ENCODE measurements around the gene SMYD5.

Gene SMYD5

GRCh38 chr2:73208258-73208657 is 5.8 kb upstream of the SMYD5 start:
- no peak for DNase-seq (ENCODE audit: low read depth)

GRCh38 chr2:73210019-73210418 is 4.0 kb upstream of the SMYD5 start:
- no peak for DNase-seq (ENCODE audit: low read depth)

GRCh38 chr2:73210696-73211095 is 3.3 kb upstream of the SMYD5 start:
- DNase-seq (ENCODE audit: low read depth) = no peak

- DNase-seq (ENCODE audit: low read depth) = no peak
Observed at GRCh38 chr2:73212098-73212447, 2.0 kb upstream of the SMYD5 start.

GRCh38 chr2:73212448-73213176 is 1.4 kb upstream of the SMYD5 start:
- DNase-seq (ENCODE audit: low read depth) = peak; percentile 54

- no peak for DNase-seq (ENCODE audit: low read depth)
Observed at GRCh38 chr2:73215254-73215653, 1.2 kb downstream of the SMYD5 start.

GRCh38 chr2:73217160-73217559 is 3.1 kb downstream of the SMYD5 start:
- no peak for DNase-seq (ENCODE audit: low read depth)

- no peak for DNase-seq (ENCODE audit: low read depth)
Observed at GRCh38 chr2:73217826-73218225, 3.8 kb downstream of the SMYD5 start.

GRCh38 chr2:73218298-73218697 is 4.3 kb downstream of the SMYD5 start:
- DNase-seq (ENCODE audit: low read depth) = no peak

GRCh38 chr2:73223821-73224220 is 9.8 kb downstream of the SMYD5 start:
- no peak for DNase-seq (ENCODE audit: low read depth)

GRCh38 chr2:73225513-73226360 is 11.7 kb downstream of the SMYD5 start:
- no peak for DNase-seq (ENCODE audit: low read depth)

- no peak for DNase-seq (ENCODE audit: low read depth)
Observed at GRCh38 chr2:73227086-73227485, 13.0 kb downstream of the SMYD5 start.

GRCh38 chr2:73228631-73229030 is 14.6 kb downstream of the SMYD5 start:
- DNase-seq (ENCODE audit: low read depth) = no peak

- DNase-seq (ENCODE audit: low read depth) = no peak
Observed at GRCh38 chr2:73232403-73233153, 18.5 kb downstream of the SMYD5 start.

GRCh38 chr2:73233154-73233931 is 19.3 kb downstream of the SMYD5 start, which contains the start of gene PRADC1:
TSS of gene PRADC1 (minus strand) at chr2:73233239. CDS start at chr2:73233160, 79 bp downstream.
- peak; percentile 82 for DNase-seq (ENCODE audit: low read depth)

GRCh38 chr2:73233932-73234832 is 20.1 kb downstream of the SMYD5 start, which contains the start of gene CCT7:
TSS of gene CCT7 (plus strand) at chr2:73234308. CDS start at chr2:73234379, 71 bp downstream.
- peak; percentile 73 for DNase-seq (ENCODE audit: low read depth)

- no peak for DNase-seq (ENCODE audit: low read depth)
Observed at GRCh38 chr2:73235315-73236028, 21.4 kb downstream of the SMYD5 start.

GRCh38 chr2:73237168-73237567 is 23.1 kb downstream of the SMYD5 start:
- DNase-seq (ENCODE audit: low read depth) = no peak

- DNase-seq (ENCODE audit: low read depth) = no peak
Observed at GRCh38 chr2:73238149-73238548, 24.1 kb downstream of the SMYD5 start.

GRCh38 chr2:73238976-73239375 is 24.9 kb downstream of the SMYD5 start:
- DNase-seq (ENCODE audit: low read depth) = no peak

All from stimulated activated CD8-positive, alpha-beta memory T cell treated with anti-CD3 and anti-CD28 coated beads, Interleukin-7, amount 100 ng/mL, for 24 hours (primary cell).